ENCODE data around the gene XPO4. TPM values are rescaled to one million over a fixed set of nuclear protein-coding genes. Genes with fewer than 3 reads are reported as not detected.

Gene XPO4
- total RNA-seq = 19.3 and 25.2 TPM in 2 replicates

GRCh38 chr13:20902438-20903163 is at the start of gene XPO4:
TSS of gene XPO4 (minus strand) at chr13:20902746. CDS start at chr13:20902738, 8 bp downstream.

GRCh38 chr13:20773194-20774080 is 129.1 kb downstream of the XPO4 start, which contains the start of gene EEF1AKMT1:
TSS of gene EEF1AKMT1 (minus strand) at chr13:20773961. CDS start at chr13:20757598, 16,363 bp downstream.

Other genes starting within 250 kb of the XPO4 start
- gene IL17D, start 199.0 kb downstream of the XPO4 start, total RNA-seq = 2.0 and 2.3 TPM in 2 replicates
- gene EEF1AKMT1, start 128.8 kb downstream of the XPO4 start, total RNA-seq = 12.1 and 15.7 TPM in 2 replicates
- gene LATS2, start 158.8 kb upstream of the XPO4 start, total RNA-seq = 28.6 and 32.6 TPM in 2 replicates
- 58.9 and 62.0 TPM in 2 replicates for gene SAP18, start 237.4 kb upstream of the XPO4 start, total RNA-seq